GM18867 (cell line): ENCODE measurements around the gene SREBF1.

Experiments used
- ATAC-seq: cut with Tn5 transposase; IDR thresholded peaks from one replicate; pipeline ENCODE4 v1.9.1; 2021; ENCODE audit warnings: mild to moderate bottlenecking, moderate library complexity; ENCODE audit not compliant: unreplicated experiment

The SREBF1 gene

GRCh38 chr17:17859909-17860765, 23.4 kb upstream of the SREBF1 start:
- peak; percentile 47 for ATAC-seq

GRCh38 chr17:17857496-17857895, 20.7 kb upstream of the SREBF1 start:
- ATAC-seq: no peak

GRCh38 chr17:17856386-17856785, 19.6 kb upstream of the SREBF1 start:
- no peak for ATAC-seq

- ATAC-seq: no peak
These were observed 19.2 kb upstream of the SREBF1 start for GRCh38 chr17:17855976-17856375.

- ATAC-seq: no peak
These were observed 17.1 kb upstream of the SREBF1 start for GRCh38 chr17:17853811-17854447.

GRCh38 chr17:17852930-17853329, 16.1 kb upstream of the SREBF1 start:
- ATAC-seq: no peak

- no peak for ATAC-seq
These were observed 14.6 kb upstream of the SREBF1 start for GRCh38 chr17:17851103-17852002.

- ATAC-seq: no peak
These were observed 13.1 kb upstream of the SREBF1 start for GRCh38 chr17:17849845-17850373.

- peak; percentile 70 for ATAC-seq
These were observed 12.5 kb upstream of the SREBF1 start for GRCh38 chr17:17849147-17849820.

GRCh38 chr17:17848311-17849082, 11.7 kb upstream of the SREBF1 start:
- ATAC-seq: no peak

- ATAC-seq: no peak
These were observed 10.9 kb upstream of the SREBF1 start for GRCh38 chr17:17847726-17848125.

- no peak for ATAC-seq
These were observed 10.4 kb upstream of the SREBF1 start for GRCh38 chr17:17847118-17847689.

GRCh38 chr17:17846645-17847044, 9.9 kb upstream of the SREBF1 start:
- no peak for ATAC-seq

GRCh38 chr17:17846003-17846402, 9.2 kb upstream of the SREBF1 start:
- ATAC-seq: no peak

GRCh38 chr17:17845046-17845775, 8.4 kb upstream of the SREBF1 start:
- ATAC-seq: no peak

GRCh38 chr17:17844500-17844899, 7.7 kb upstream of the SREBF1 start:
- ATAC-seq: no peak

- ATAC-seq: no peak
These were observed 7.3 kb upstream of the SREBF1 start for GRCh38 chr17:17844079-17844478.

GRCh38 chr17:17843096-17843495, 6.3 kb upstream of the SREBF1 start:
- no peak for ATAC-seq
